ENCODE measurements around the gene CEP112.

Gene CEP112

DNA sequence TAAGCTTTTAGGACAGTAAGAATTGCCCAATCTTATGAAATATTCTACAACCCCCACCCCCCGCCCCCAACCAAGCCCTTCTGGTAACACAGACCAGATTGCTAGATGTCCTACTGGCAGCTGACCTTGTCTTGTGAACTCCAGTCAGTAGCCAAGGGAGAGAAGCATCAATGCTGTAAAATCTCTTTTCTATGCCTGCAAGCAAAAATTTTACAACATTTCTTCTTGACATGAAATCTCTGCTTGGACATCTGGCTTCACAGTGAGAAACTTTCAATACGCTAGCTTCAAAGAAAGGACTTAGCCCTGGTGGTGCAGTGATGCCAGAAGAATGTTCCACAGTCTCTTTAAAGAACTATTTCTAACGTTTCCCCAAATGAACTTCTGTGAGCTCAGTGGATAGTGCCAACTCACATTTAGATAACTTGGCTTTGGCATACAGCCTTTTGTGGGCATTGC is 461.2 kb downstream of the CEP112 start:
- no peaks in the 10 kb centered on the region for H3K36me3 ChIP-seq
- TF ChIP-seq, protein P1, sequence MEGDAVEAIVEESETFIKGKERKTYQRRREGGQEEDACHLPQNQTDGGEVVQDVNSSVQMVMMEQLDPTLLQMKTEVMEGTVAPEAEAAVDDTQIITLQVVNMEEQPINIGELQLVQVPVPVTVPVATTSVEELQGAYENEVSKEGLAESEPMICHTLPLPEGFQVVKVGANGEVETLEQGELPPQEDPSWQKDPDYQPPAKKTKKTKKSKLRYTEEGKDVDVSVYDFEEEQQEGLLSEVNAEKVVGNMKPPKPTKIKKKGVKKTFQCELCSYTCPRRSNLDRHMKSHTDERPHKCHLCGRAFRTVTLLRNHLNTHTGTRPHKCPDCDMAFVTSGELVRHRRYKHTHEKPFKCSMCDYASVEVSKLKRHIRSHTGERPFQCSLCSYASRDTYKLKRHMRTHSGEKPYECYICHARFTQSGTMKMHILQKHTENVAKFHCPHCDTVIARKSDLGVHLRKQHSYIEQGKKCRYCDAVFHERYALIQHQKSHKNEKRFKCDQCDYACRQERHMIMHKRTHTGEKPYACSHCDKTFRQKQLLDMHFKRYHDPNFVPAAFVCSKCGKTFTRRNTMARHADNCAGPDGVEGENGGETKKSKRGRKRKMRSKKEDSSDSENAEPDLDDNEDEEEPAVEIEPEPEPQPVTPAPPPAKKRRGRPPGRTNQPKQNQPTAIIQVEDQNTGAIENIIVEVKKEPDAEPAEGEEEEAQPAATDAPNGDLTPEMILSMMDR (IDR thresholded peaks at IDR 0.05; ENCODE audit: low read depth, low read length): no peak
- no peak for DNase-seq
- no peaks in the 10 kb centered on the region for H3K9me3 ChIP-seq
- H3K4me1 ChIP-seq: no peaks in the 10 kb centered on the region
- no peak overlapping the region for H3K4me3 ChIP-seq (ENCODE audit: low read depth, low read length)
- H3K27me3 ChIP-seq: no peaks in the 10 kb centered on the region

DNA sequence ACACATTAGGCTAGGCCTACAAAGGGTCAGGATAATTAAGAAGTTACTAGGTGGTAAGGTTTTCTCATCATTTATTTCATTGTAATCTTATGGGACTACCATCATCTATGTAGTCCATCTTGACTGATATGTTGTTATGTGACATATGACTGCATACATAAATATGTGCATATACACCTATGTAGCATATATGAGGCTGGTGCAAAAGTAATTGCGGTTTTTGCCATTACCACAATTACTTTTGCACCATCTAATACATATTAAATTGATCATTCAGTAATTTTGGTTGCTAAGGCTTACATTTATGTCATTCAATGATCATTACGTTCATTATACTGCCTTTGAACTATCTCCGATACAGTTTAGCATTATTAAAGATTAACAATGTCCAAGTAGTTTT is 462.7 kb downstream of the CEP112 start:
- Histone ChIP-seq H3K4me3 (ENCODE audit: low read depth, low read length) (no peak overlapping the region), H3K27me3 (no peaks in the 10 kb centered on the region)
- no peak for DNase-seq

DNA sequence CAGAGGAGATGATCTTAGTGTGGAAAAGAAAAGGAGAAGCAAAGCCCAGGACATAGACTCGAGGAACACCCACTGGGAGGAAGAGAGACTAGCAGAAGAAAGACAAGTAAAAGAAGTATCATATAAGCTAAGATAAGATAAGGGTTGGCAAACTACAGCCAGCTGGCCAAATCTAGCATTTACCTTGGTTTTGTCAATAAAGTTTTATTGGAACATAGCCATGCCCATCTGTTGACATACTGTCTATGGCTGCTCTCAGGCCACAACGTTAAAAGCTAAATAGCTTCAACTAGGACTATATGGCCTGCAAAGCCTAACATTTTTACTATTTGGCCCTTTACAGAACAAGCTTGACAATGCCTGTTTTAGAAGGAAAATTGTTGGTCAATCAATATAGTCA is 464.1 kb downstream of the CEP112 start:
- peaks cover 6% of the 10 kb centered on the region; the same call in 1 of the 2 replicates for H3K27me3 ChIP-seq
- no peaks in the 10 kb centered on the region for H3K36me3 ChIP-seq
- DNase-seq: no peak
- no peak overlapping the region for H3K4me3 ChIP-seq (ENCODE audit: low read depth, low read length)
- TF ChIP-seq, protein P1 (IDR thresholded peaks at IDR 0.05; ENCODE audit: low read depth, low read length): no peak
- H3K4me1 ChIP-seq: no peaks in the 10 kb centered on the region
- H3K9me3 ChIP-seq: no peaks in the 10 kb centered on the region

More for the DNA sequence above, 462.7 kb downstream of the CEP112 start:
- no peaks in the 10 kb centered on the region for H3K4me1 ChIP-seq
- no peaks in the 10 kb centered on the region for H3K9me3 ChIP-seq
- no peaks in the 10 kb centered on the region for H3K36me3 ChIP-seq
- TF ChIP-seq, protein P1 (IDR thresholded peaks at IDR 0.05; ENCODE audit: low read depth, low read length): no peak

DNA sequence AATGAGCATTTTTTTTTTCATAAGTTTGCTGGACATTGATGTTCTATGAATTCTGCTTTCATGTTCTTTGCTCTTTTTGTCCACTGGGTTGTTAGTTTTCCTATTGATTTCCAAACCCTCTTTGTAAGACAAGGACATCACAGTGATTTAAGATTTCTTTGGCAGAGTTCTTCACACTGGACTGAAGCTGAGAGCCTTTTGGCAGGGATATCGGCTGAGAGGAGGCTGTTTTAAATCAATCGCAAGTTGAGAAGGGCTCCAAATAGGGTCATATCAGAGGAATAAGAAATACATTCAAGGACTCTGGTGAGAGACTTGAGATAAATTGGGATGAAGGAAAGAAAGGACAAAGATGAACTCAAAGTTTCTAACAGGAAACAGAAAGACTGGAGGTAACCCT is 464.7 kb downstream of the CEP112 start:
- Histone ChIP-seq H3K36me3 (no peaks in the 10 kb centered on the region), H3K27me3 (peaks cover 6% of the 10 kb centered on the region; the same call in 1 of the 2 replicates), H3K4me3 (ENCODE audit: low read depth, low read length) (no peak overlapping the region), H3K9me3 (no peaks in the 10 kb centered on the region), H3K4me1 (no peaks in the 10 kb centered on the region)
- TF ChIP-seq, protein P1 (IDR thresholded peaks at IDR 0.05; ENCODE audit: low read depth, low read length): no peak
- no peak for DNase-seq

DNA sequence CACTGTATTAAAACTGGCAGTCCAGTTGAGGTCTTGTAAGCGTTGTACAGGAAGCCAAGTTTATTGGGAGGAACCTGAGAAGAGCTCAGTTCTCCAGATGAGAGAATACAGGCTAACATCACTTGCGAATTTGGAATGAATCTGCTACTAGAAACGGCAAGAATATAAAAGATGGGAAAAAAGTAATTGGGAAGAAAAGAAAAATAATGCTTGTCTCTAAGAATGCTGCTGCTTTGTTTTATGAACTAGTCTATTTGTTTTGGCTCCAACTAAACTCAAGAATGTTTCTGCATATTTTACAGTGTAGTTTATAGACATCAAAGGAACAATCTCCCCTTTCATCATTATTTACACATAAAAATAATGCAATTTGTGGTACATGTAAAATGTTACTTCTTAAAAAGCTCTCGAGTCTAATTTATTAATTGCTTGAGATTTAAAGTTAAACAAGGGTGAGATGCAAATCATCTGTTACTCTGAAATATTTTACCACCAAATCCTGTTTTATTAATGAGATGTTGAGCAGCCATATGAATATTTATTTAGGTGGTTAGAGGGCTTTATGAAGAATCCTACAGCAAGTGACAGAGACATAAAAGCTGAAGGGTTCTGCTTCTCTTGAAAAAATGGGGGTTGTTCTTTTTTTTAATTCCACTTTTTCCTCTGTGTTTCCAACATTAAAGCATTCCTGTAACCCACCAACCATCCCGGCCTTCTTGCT is 468.3 kb downstream of the CEP112 start:
- Histone ChIP-seq H3K9me3 (no peaks in the 10 kb centered on the region), H3K4me1 (no peaks in the 10 kb centered on the region), H3K4me3 (ENCODE audit: low read depth, low read length) (no peak overlapping the region), H3K36me3 (no peaks in the 10 kb centered on the region), H3K27me3 (peaks cover 11% of the 10 kb centered on the region; the same call in 1 of the 2 replicates)
- TF ChIP-seq, protein P1 (IDR thresholded peaks at IDR 0.05; ENCODE audit: low read depth, low read length): no peak
- DNase-seq: no peak

DNA sequence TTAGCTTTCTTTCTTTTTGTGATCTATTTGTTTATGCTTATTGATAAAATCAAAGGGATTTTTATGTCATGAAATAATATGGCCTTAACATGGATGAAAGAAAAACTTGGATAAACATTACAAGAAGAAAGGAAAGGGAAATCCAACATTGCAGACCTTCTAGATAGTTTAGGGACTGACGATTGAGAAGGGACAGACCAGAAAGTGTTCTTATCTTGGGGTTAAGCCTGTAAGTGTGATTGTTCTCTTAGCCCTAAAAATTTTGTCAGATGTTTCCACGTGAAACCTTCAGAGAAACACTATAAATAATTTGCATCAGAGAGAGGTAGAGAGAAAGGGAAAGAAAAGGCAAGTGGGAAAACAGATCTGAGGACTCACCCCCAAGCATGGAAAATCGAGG is 473.3 kb downstream of the CEP112 start:
- Histone ChIP-seq H3K36me3 (no peaks in the 10 kb centered on the region), H3K4me1 (no peaks in the 10 kb centered on the region), H3K4me3 (ENCODE audit: low read depth, low read length) (no peak overlapping the region), H3K9me3 (no peaks in the 10 kb centered on the region), H3K27me3 (peaks cover 24% of the 10 kb centered on the region; the same call in 1 of the 2 replicates)
- no peak for DNase-seq
- TF ChIP-seq, protein P1 (IDR thresholded peaks at IDR 0.05; ENCODE audit: low read depth, low read length): no peak

Measured in BE2C (cell line).